ENCODE results near the gene ASZ1.
"Not testable (repeated sequence)": the region's sequence is repeated elsewhere in the genome, so short reads cannot be mapped to it uniquely, and the experiment has no call there.

Gene ASZ1

DNA sequence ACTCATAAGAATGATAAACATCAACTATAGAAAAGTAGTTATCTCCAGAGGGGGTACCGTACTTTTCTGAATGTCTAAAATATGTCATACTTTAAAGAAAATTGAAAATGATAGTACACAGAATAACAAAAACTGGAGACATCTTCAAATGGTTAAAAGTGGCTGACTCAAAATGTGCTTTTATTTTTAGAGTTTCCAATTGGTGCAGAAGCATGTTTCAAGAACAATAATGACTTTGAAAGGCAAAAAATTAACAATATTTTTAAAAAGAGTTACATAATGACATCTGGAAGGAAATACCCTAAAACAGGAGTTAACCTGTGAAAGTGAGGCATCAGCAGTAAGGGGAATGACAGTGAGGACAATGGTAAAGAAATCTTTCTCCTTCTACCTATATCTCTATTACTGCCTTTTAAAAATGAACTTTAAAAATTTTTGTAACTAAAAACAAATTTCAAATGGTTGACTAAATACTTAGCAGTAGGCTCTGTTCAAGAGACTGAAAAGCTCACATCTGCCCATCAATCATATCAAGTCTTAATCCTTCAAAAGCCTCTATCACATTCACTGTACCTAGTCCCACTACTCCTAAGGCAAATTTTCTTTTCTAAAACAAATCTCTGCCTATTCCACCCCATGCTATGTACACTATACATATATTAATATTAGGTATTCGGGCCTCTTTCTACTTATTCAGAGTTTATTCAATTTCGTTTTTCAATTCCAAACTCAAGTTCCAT lies 3.0 kb downstream of the ASZ1 start:
- in situ Hi-C loops (cut with MboI; ENCODE audit: low sequenced_read_pairs), result no loop called here
- Histone ChIP-seq H3K4me3 (no peak overlapping the region), H3K9me3 (no peaks in the 10 kb centered on the region), H3K27me3 (ENCODE audit: low read depth) (no peaks in the 10 kb centered on the region; the same call in 1 of the 2 replicates), H3K4me1 (no peaks in the 10 kb centered on the region), H3K36me3 (replicated peaks) (no peaks in the 10 kb centered on the region)
- no peak for DNase-seq (ENCODE audit: low spot score in 2 of 2)

DNA sequence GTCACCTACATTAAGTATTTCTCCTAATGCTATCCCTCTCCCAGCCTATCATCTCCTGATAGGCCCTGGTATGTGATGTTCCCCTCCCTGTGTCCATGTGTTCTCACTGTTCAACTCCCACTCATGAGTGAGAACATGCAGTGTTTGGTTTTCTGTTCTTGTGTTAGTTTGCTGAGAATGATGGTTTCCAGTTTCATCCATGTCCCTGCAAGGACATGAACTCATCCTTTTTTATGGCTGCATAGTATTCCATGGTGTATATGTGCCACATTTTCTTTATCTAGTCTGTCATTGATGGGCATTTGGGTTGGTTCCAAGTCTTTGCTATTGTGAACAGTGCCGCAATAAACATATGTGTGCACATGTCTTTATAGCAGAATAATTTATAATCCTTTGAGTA lies 12.7 kb downstream of the ASZ1 start:
- H3K36me3 ChIP-seq (replicated peaks); H3K4me1 ChIP-seq; H3K4me3 ChIP-seq; in situ Hi-C loops (cut with MboI; ENCODE audit: low sequenced_read_pairs); H3K27me3 ChIP-seq (ENCODE audit: low read depth); DNase-seq (ENCODE audit: low spot score in 2 of 2); H3K9me3 ChIP-seq: not testable (repeated sequence)

DNA sequence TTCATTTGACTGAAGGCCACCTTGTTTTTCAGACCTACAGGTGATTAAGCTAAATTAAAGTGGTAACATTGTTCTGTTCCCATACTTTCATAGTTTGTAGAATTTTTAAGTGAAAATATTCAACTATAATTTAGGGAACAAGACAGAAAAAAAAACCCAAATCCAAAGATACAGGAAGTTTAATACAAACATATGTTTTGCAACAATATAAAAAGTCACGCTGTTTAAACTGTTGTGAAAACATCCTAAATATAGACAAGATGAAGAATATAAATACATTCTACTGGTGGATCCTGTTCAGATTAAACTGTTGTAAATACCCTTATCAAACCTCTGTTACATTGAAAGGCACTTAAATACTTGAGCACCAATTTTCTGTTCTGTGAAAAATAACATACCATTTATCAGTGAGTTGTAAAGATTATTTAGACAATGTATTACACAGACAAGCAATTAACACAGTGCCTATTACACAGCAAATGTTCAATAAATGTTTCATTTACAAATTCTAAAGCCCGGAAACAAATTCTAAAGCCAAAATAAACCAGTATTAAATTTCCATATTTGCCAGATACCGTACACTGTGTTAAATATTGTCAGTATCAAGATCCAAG lies 14.2 kb downstream of the ASZ1 start:
- in situ Hi-C loops (cut with MboI; ENCODE audit: low sequenced_read_pairs), result no loop called here
- DNase-seq (ENCODE audit: low spot score in 2 of 2), result no peak
- no peaks in the 10 kb centered on the region for H3K9me3 ChIP-seq
- no peaks in the 10 kb centered on the region for H3K4me1 ChIP-seq
- H3K36me3 ChIP-seq (replicated peaks), result no peaks in the 10 kb centered on the region
- no peaks in the 10 kb centered on the region; the same call in 1 of the 2 replicates for H3K27me3 ChIP-seq (ENCODE audit: low read depth)
- no peak overlapping the region for H3K4me3 ChIP-seq

DNA sequence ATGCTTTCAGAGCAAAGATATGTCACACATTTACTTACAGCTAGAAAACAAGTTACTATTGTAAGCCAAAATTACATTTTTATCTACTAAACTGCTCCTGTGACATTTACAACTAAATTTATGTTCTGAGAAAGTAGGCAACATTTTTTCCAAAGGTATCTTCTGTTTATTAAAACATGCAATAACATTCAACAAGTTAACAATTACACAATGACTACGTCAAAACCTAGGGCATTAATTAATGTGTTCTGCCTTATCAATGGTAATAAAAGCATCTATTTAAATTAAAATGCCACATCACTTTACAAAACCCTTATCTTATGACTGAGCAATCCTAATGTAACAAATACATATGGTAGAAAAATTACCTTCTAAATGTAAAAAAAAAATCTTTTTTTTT lies 14.9 kb downstream of the ASZ1 start:
- no peaks in the 10 kb centered on the region for H3K4me1 ChIP-seq
- in situ Hi-C loops (cut with MboI; ENCODE audit: low sequenced_read_pairs), result no loop called here
- DNase-seq (ENCODE audit: low spot score in 2 of 2), result no peak
- H3K4me3 ChIP-seq, result no peak overlapping the region
- H3K36me3 ChIP-seq (replicated peaks), result no peaks in the 10 kb centered on the region
- H3K27me3 ChIP-seq (ENCODE audit: low read depth), result no peaks in the 10 kb centered on the region; the same call in 1 of the 2 replicates
- no peaks in the 10 kb centered on the region for H3K9me3 ChIP-seq

DNA sequence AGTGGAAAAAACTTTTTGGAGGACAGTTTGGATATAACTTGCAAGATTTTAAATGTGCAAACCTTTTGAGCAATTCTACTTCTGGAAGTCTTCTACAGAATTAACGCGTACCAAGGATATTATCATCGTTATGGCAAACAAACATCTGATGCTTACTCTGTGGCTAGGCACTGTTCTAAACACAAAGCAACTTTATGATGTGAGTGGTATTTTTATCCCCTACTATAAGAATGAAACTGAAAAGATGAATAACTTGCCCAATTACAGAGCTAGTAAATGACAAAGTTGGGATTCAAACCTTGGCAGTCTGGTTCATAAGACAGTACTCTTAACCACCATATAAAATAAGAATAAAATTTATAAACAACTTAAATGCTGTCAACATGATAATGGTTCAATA lies 15.8 kb downstream of the ASZ1 start:
- no peaks in the 10 kb centered on the region; the same call in 1 of the 2 replicates for H3K27me3 ChIP-seq (ENCODE audit: low read depth)
- no peaks in the 10 kb centered on the region for H3K36me3 ChIP-seq (replicated peaks)
- H3K4me3 ChIP-seq, result no peak overlapping the region
- H3K4me1 ChIP-seq, result no peaks in the 10 kb centered on the region
- DNase-seq (ENCODE audit: low spot score in 2 of 2), result no peak
- in situ Hi-C loops (cut with MboI; ENCODE audit: low sequenced_read_pairs), result no loop called here
- no peaks in the 10 kb centered on the region for H3K9me3 ChIP-seq

DNA sequence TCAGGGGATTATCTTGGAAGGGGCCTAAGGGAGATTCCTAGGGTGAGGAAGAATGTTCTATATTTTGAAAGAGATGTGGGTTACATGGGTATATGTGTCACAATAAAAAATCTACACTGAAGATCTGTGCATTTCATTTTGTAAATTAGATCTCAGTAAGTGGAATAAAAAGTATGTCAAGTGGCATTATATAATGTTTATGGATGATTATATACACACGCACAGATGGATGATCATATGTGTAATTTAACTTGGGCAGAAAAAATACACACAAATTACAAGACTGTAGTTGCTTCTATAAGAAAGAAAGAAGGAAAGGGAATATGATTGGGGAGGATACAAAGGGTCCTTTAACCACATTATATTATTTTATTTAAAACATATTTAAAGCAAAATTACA lies 18.5 kb downstream of the ASZ1 start:
- DNase-seq (ENCODE audit: low spot score in 2 of 2), result no peak
- H3K9me3 ChIP-seq, result no peaks in the 10 kb centered on the region
- in situ Hi-C loops (cut with MboI; ENCODE audit: low sequenced_read_pairs), result no loop called here
- no peaks in the 10 kb centered on the region for H3K36me3 ChIP-seq (replicated peaks)
- no peaks in the 10 kb centered on the region for H3K4me1 ChIP-seq
- no peaks in the 10 kb centered on the region; the same call in 1 of the 2 replicates for H3K27me3 ChIP-seq (ENCODE audit: low read depth)
- no peak overlapping the region for H3K4me3 ChIP-seq

DNA sequence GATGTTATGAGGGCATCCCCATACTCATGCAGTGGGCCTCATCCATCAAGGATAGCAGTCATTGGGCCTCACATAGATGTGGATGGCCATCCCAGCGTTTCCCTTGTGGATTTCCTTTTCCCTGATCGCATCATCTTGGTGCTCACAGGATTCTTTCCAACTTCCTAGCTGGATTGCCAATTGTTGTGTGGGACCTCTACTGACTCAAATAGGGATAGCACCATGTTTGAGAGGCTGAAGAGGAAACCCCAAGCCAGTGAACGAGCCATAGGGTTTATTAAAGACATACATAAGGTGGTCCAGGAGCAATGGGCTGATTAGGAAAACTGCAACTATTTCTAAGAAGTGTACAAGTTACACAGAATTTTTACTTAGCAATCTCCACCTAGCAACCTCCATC lies 21.8 kb downstream of the ASZ1 start:
- no peak for DNase-seq (ENCODE audit: low spot score in 2 of 2)
- no peaks in the 10 kb centered on the region for H3K36me3 ChIP-seq (replicated peaks)
- H3K27me3 ChIP-seq (ENCODE audit: low read depth), result no peaks in the 10 kb centered on the region; the same call in 1 of the 2 replicates
- in situ Hi-C loops (cut with MboI; ENCODE audit: low sequenced_read_pairs), result no loop called here
- H3K9me3 ChIP-seq, result no peaks in the 10 kb centered on the region
- no peak overlapping the region for H3K4me3 ChIP-seq
- H3K4me1 ChIP-seq, result no peaks in the 10 kb centered on the region

DNA sequence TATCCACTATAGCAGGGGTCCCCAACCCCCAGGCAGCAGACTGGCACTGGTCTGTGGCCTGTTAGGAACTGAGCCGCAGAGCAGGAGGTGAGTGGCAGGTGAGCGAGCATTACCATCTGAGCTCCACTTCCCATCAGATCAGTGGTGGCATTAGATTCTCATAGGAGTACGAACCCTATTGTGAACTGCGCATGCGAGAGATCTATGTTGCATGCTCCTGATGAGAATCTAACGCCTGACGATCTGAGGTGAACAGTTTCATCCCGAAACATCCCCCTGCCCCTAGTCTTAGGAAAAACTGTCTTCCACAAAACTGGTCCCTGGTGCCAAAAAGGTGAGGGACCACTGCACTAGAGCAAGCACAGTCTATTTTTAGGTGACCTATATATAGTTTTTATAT lies 23.6 kb downstream of the ASZ1 start:
- Histone ChIP-seq H3K36me3 (replicated peaks) (no peaks in the 10 kb centered on the region), H3K4me1 (no peaks in the 10 kb centered on the region), H3K27me3 (ENCODE audit: low read depth) (no peaks in the 10 kb centered on the region; the same call in 1 of the 2 replicates), H3K9me3 (no peaks in the 10 kb centered on the region), H3K4me3 (no peak overlapping the region)
- no peak for DNase-seq (ENCODE audit: low spot score in 2 of 2)
- in situ Hi-C loops (cut with MboI; ENCODE audit: low sequenced_read_pairs), result no loop called here

DNA sequence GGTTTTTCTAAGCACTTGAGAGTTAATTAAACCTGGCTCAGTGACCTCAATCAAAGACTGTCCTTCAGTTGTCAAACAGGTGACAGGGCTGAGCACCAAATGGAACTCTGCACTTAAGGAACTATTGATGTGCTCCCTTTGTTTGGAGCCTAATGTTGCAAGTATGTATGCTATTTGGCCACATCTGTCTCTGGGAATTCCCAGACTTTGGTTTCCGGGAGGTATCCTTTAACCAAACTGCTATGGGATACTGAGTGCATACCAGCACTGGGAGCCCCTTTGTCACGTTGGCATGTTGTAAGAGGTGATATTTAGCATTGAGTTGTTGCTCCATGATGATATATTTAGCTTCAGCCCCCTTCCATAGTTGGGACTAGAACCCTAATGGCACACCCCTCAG lies 25.2 kb downstream of the ASZ1 start:
- Histone ChIP-seq H3K4me1 (no peaks in the 10 kb centered on the region), H3K36me3 (replicated peaks) (no peaks in the 10 kb centered on the region), H3K4me3 (no peak overlapping the region), H3K9me3 (no peaks in the 10 kb centered on the region), H3K27me3 (ENCODE audit: low read depth) (no peaks in the 10 kb centered on the region; the same call in 1 of the 2 replicates)
- in situ Hi-C loops (cut with MboI; ENCODE audit: low sequenced_read_pairs), result no loop called here
- no peak for DNase-seq (ENCODE audit: low spot score in 2 of 2)

DNA sequence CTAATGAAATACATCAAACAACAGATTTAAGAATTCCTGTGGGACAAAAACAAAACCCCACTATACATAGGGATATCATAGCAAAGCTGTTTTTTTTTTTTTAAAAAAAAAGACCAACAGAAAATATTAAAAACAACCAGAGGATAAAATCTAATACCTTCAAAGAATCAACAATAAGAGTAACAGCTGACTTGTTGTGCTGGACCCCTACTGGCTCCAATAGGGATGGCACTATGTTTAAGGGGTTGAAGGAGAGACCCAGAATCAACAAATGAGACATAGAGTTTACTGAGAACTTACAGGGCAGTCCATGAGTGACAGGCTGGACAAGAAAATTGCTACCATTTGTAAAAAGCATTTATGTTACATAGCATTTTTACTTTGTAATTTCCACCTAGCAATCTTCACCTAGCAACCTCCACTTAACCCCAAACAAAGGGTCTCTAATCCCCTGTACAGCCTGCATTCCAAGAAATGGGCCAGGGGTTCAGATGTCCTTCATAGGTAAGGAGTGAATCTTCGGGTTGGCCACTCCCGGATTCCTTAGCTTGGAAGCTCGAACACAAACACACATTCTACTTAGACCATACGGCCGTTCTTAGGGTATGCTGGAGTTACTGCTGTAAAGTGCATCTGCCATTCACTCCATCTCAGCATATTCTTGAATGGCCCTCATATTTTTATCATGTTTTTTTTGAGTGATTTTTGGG lies 25.8 kb downstream of the ASZ1 start:
- in situ Hi-C loops (cut with MboI; ENCODE audit: low sequenced_read_pairs), result no loop called here
- peak in 1 of 2 experiments; percentile 16 for DNase-seq (ENCODE audit: low spot score in 2 of 2)

DNA sequence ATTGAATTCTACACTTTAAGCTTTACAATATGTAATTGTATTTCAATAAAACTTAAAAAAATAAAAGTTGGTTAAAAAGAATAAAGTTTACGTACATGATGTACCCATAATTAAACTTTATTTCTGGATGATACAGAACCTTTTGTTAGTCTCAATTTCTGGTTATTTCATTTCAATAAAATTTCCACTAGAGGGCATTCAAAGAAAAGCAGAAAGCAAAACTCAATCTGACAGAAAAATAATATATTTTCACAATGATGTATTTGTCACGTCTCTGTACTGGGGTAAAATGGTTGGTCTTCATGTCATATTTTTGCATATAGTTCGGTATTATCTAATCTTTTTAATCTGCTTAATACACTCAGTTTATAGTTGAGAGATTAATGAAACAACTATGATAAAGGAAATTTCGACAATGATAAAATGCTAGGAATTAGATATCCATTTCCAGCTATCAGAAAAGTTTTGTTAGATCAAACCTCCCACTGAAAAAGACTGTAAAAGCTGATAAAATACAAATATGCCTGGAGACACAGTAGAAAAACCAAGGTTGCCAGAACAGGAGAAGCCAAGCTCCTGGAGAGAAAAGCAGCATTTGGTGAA lies 27.4 kb downstream of the ASZ1 start:
- no peaks in the 10 kb centered on the region for H3K9me3 ChIP-seq
- in situ Hi-C loops (cut with MboI; ENCODE audit: low sequenced_read_pairs), result no loop called here
- no peaks in the 10 kb centered on the region for H3K4me1 ChIP-seq
- DNase-seq (ENCODE audit: low spot score in 2 of 2), result no peak
- no peak overlapping the region for H3K4me3 ChIP-seq
- H3K36me3 ChIP-seq (replicated peaks), result no peaks in the 10 kb centered on the region
- no peaks in the 10 kb centered on the region; the same call in 1 of the 2 replicates for H3K27me3 ChIP-seq (ENCODE audit: low read depth)

More for the DNA sequence above, 25.8 kb downstream of the ASZ1 start:
- no peaks in the 10 kb centered on the region for H3K9me3 ChIP-seq
- no peak overlapping the region for H3K4me3 ChIP-seq
- H3K4me1 ChIP-seq, result no peaks in the 10 kb centered on the region
- no peaks in the 10 kb centered on the region for H3K36me3 ChIP-seq (replicated peaks)
- H3K27me3 ChIP-seq (ENCODE audit: low read depth), result no peaks in the 10 kb centered on the region; the same call in 1 of the 2 replicates

DNA sequence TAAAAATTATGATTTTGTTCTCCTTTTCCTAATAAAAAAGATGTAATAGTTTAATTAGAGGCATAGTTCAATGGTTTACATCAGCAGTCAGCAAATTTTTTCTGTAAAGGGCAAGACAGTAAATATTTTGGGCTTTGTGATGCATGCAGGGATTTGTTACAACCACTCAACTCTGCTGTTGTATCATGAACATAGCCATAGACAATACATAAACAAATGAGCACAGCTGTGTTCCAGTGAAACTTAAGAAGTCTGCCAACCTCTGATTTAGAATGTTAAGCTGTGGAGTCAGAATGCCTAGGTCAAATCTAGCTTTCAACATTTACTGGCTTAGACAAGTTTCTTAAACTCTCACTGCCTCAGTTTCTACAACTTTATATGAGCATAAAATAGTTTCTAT lies 31.6 kb downstream of the ASZ1 start:
- Histone ChIP-seq H3K4me1 (no peaks in the 10 kb centered on the region), H3K36me3 (replicated peaks) (no peaks in the 10 kb centered on the region), H3K4me3 (no peak overlapping the region), H3K27me3 (ENCODE audit: low read depth) (no peaks in the 10 kb centered on the region; the same call in 1 of the 2 replicates), H3K9me3 (no peaks in the 10 kb centered on the region)
- in situ Hi-C loops (cut with MboI; ENCODE audit: low sequenced_read_pairs), result no loop called here
- DNase-seq (ENCODE audit: low spot score in 2 of 2), result no peak

DNA sequence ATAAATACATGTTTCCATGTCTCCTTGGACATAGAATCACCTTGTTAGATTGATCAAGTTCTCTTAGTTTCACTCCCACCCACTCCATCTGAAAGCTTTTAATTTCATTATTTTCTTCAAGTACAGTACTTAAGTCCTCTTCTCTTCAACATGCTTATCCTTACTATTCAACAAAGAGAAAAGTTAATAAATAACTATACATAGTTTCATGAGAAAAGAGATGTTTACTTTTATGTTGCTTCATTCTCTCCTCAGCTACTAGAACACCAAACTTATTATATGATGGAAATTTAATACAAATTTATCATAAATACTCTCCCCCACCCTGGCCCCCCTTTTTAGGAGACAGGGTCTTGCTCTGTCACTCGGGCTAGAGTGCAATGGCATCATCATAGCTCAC lies 33.5 kb downstream of the ASZ1 start:
- H3K9me3 ChIP-seq, result no peaks in the 10 kb centered on the region
- H3K36me3 ChIP-seq (replicated peaks), result no peaks in the 10 kb centered on the region
- no peak for DNase-seq (ENCODE audit: low spot score in 2 of 2)
- no peaks in the 10 kb centered on the region for H3K27me3 ChIP-seq (ENCODE audit: low read depth)
- in situ Hi-C loops (cut with MboI; ENCODE audit: low sequenced_read_pairs), result no loop called here
- H3K4me1 ChIP-seq, result no peaks in the 10 kb centered on the region
- no peak overlapping the region for H3K4me3 ChIP-seq

DNA sequence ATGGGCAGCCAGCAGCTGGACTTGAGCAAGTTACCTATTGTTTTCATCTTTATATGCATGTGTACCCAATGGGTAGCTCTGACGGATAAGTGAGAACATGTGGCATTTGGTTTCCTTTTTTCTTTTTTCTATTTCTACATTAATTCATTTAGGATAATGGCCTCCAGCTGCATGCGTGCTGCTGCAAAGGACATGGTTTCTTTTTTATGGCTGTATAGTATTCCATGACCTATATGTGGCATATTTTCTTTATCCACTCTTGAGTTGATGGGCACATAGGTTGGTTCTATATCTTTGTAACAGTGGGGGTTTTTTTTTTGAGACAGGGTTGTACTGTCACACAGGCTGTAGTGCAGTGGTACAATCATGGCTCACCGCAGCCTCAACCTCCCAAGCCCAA lies 37.4 kb downstream of the ASZ1 start:
- Histone ChIP-seq H3K9me3 (no peaks in the 10 kb centered on the region), H3K36me3 (replicated peaks) (no peaks in the 10 kb centered on the region), H3K27me3 (ENCODE audit: low read depth) (0 out of 2 replicates have a peak, but pooled peaks cover under 1% of the 10 kb centered on the region), H3K4me1 (no peaks in the 10 kb centered on the region), H3K4me3 (no peak overlapping the region)
- in situ Hi-C loops (cut with MboI; ENCODE audit: low sequenced_read_pairs), result no loop called here
- DNase-seq (ENCODE audit: low spot score in 2 of 2), result no peak
